Renal pelvis (tissue), 4 donors: ENCODE data around the gene KRTAP10-8. TPM values are rescaled to one million over a fixed set of nuclear protein-coding genes. Genes with fewer than 3 reads are reported as not detected.
"Not testable (repeated sequence)": the region's sequence is repeated elsewhere in the genome, so short reads cannot be mapped to it uniquely, and the experiment has no call there.

ENCODE experiments used
- DNase-seq: peaks from one replicate; pipeline ENCODE4 v3.0.0-alpha.2; 2013
- polyA plus RNA-seq, 3 donors: library from polyadenylated mRNA; unstranded; fragments of 120-200 nt; gene quantifications; one replicate each; pipeline ENCODE4 v1.2.1, GENCODE V29; 2013; ENCODE audit not compliant: insufficient read length in 3 of 3

KRTAP10-8 gene
- polyA plus RNA-seq, 3 donors: not detected

DNA sequence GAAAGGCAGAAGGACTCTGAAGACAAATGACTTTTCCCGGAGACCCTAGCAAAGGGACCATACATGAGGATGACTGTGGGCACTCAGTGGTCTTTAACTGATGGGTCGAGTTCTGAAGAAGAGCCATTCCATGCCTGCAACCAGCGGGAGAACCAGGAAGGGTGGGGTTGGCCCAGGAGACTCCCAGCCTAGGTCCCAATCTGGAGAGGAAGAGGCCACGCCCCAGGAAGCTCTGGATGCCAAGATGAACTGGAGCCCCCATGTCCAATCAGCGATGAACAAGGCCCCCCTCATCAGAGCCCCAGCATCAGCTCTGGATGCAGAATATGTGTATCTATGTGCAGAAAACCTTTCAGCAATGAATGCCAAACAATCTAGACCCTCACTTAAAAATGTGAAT is 28.9 kb downstream of the KRTAP10-8 start:
- no peak for DNase-seq

DNA sequence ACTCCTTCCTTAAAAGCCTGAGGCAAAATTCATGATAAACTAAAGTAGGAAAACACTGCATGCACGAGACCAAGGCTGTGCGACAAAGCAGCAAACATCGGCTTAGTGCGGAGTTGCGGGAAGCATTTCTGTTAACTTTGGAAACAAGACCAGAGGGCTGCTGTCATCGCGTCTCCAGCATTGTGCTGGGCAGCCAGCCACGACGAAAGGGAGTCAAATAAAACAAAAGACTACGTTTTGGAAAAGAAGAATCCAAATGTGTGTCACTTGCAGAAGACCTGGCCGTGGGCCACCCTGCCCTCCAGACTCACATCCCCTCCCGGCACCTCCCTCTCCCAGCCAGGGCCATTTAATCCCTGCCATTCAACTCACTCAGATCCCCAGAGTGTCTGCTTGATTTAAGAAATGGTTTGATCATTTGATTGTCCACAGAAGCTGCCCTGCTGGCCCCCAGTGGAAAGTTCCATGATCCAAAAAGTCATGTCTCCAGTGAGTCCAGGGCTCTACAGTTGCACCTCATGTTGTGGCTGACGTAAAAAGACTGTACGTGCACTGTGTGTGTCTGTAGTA is 31.9 kb downstream of the KRTAP10-8 start:
- DNase-seq: peak; percentile 5

DNA sequence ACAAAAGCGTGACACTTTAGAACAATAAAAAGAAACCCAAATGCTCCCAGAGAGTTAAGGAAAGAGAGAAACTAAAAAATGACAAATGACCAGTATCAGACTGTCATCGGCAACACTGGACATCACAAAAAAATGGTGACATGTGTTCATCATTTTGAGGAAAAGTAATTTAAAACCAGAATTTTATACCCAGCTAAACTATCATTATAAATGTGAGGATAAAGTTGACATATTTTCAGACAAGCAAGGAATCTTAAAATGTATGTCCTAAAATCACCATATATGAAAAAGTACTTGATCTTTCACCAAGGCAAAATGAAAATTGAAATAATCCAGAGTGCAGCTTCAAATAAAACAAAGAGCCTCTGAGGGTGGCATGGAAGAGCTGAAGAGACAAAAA is 33.0 kb downstream of the KRTAP10-8 start:
- no peak for DNase-seq

DNA sequence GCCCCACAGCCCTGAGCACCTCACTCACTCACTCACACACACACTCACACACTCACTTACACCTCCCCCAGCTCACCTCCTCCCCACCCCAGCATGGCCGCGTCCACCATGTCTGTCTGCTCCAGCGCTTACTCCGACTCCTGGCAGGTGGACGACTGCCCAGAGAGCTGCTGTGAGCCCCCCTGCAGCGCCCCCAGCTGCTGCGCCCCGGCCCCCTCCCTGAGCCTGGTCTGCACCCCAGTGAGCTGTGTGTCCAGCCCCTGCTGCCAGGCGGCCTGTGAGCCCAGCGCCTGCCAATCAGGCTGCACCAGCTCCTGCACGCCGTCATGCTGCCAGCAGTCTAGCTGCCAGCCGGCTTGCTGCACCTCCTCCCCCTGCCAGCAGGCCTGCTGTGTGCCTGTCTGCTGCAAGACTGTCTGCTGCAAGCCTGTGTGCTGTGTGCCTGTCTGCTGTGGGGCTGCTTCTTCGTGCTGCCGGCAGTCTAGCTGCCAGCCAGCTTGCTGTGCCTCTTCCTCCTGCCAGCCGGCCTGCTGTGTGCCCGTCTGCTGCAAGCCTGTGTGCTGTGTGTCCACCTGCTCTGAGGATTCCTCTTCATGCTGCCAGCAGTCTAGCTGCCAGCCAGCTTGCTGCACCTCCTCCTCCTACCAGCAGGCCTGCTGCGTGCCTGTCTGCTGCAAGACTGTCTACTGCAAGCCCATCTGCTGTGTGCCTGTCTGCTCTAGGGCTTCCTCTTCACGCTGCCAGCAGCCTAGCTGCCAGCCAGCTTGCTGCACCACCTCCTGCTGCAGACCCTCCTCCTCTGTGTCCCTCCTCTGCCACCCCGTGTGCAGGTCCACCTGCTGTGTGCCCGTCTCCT is 34.7 kb downstream of the KRTAP10-8 start, which contains the start of gene KRTAP10-11:
KRTAP10-11 (plus strand) TSS at position 49 of the 856 bp plus-strand sequence; CDS start at position 94, 45 bp downstream.
- DNase-seq: not testable (repeated sequence)

DNA sequence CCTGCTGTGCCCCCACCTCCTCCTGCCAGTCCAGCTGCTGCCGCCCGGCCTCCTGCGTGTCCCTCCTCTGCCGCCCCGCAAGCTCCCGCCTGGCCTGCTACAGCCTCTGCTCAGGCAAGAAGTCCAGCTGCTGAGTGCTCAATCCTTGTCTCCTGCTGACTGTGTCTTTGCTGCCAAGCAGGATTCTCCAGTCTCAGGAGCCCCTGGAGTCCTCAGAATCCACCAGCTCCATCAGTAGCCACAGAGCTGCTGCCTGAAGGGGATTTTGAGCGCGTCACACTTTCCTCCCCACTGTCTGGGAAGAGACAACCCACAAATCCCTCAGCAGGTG is 35.3 kb downstream of the KRTAP10-8 start:
- no peak for DNase-seq

DNA sequence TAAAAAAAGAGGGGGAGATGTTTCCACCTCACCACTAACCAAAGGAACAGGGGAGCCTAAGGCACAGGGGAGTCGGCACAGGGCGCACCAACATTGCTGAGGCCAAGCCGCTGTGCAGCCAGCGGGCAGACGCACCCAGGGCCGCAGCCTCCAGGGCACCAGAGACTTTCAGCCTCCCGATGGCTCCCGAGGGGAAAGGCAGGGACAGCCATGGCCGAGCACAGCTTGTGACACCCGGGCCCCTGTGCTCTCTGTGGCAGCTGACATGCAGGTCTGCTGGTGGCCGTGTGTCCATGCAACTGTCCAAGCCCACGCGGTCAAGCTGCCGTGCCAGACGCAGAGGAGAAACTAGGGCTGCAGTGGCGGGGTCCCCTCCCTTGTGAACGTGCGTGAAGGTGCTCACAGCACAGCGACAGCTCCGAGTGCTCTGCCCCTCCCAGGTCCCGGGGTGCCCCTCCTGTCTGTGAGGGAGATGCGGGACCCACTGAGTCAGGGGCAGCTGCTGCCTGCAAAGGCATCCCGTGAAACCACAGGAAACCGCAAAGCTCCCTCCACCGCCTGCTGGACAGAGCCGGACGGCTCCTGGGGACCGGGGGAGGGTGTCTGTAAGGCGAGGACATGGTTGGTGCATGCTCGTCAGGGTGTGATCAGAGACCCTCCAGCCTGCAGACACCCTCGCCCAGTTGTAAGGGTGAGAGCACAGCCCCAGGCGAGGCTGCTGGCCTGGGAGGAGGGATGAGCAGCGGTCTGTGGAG is 36.9 kb downstream of the KRTAP10-8 start:
- DNase-seq: no peak

DNA sequence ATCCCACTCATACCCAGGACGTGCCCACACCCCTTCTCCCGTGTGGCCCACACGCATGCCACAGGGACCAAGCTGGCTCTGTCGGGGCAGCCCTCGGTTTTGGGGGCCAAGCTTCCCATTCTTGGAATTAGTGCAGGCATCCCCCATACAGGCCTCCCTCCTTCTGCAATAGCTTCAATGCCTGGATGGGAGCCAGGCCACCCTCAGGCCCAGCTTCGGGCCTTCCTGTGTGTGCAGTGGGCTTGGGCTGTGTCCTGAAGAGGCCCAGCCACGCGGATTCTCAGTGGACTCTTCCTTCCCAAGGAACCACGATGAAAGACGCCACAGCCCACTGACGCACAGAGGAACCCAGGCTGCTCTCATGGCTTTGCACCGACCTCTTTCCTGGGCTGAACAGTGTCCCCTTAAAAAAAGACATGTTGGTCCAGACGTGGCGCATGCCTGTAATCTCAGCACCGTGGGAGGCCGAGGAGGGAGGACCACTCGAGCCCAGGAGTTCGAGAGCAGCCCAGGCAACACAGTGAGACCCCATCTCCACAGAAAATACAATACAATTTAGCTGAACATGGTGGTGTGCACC is 37.7 kb downstream of the KRTAP10-8 start:
- DNase-seq: no peak

DNA sequence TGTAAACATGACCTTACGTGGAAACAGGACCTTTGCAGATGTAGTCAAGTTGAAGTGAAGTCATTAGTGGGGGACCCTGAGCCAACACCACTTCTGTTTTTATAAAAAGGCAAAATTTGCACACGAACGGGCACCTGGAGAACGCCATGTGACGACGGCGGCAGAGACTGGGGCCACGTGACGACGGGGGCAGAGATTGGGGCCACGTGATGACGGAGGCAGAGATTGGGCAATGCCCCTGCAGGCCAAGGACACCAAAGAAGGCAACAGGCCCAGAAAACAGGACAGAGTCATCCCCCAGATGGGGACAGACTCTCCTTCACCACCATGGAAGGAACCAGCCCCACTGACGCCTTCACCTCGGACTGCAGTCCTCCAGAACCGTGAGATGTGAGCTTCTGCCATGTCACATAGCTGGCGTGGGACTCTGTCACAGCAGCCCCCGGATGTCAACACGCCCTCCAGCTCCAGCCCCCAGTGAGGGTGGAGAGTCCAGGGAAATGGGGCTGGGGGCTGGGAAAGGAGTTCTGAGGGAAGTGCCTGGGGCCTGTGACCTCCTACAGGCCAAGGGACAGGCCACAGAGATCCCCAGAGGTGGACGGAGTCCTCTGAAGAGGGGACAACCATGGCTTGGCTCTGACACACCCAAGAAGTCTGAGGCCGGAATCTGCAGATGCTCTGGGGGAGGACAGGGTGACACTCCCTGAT is 38.5 kb downstream of the KRTAP10-8 start:
- DNase-seq: no peak

DNA sequence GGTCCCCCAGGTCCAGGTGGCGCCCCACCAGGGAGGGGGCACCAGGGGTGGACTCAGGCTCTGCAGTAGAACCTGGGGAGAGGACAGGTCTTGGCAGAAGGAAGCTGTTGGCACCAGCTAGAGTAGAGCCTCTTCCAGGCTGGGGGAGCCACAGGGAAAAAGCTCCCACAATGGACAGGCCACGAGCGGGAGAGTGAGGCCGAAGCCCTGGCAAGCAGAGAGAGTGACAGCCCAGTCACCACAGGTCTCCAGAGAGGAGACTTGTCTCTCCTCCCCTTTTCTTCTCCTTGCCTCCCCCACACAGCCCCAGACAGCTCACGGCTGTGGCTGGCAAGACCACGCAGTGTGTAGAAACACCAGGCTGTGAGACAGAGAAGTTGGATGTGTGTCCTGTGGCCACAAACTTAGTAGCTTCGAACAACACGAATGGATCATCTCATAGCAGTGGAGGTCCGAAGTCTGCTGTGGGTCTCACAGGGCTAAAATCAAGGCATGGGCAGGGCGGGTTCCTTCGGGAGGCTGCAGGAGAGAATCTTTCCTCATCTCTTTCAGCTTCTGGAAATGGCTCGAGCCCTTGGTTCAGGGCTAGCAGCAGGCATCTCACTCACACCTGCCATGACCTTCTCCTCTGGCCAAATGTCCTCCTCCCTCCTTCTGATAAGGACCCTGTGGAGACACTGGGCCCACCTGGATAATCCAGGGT is 39.2 kb downstream of the KRTAP10-8 start:
- DNase-seq: no peak

DNA sequence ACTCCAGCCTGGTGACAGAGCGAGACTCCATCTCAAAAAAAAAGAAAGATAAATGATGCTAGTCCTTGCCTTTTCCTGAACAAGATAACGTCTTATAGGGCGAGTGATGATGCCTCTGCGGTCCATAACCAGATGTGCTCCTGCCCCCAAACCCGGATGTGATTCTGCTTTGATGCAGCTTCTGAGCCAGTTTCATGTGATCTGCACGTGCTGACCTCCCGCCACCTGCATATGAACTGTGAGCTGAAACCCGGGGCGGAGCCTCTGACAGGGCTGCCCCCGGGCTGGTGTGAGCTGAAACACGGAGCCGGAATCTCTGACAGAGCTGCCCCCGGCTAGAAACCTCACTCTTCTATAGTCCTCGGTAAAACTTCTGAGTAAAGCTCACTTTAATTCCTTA is 41.2 kb downstream of the KRTAP10-8 start:
- no peak for DNase-seq

DNA sequence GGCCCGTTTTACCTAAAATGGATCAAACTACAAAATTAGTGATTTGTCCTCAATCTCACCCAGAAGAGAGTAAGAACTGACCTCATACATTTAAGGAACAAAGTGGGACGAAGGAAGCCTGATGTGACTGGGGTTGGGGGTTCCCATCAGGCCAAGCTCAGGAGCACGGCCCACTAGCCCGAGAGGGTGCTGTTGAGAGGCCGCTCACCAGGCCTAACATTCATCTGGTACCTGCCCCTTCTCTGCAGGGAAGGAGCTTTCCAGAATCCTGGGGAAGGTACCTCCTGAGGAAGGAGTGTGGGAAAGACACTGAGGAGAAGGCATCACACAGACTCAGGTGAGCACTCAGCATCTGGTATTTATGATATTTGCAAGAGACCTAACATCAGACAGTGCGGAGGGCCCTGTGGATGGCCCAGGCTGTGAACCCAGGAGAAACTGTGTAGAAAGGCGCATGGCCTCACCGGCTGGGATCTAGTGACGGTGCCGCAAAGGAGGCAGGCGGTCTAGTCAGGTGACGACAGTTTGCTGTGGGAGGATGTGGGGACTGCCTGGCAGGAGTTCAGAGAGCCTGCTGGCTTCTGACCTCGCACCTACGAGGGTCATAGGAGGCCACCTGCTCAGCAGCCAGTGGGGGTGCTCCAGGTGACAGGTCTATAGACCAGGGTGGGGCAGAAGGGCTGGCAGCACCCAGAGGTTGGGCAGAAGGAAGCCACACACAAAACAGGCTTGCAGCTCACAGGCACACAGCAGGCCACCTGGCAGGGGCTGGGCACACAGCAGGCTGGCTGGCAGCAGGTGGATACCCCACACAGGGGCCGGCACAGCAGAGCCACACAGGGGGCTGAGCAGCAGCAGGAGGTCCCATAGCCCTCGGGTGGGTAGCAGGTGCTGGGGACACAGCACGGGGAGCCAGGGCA is 42.0 kb downstream of the KRTAP10-8 start:
- no peak for DNase-seq

DNA sequence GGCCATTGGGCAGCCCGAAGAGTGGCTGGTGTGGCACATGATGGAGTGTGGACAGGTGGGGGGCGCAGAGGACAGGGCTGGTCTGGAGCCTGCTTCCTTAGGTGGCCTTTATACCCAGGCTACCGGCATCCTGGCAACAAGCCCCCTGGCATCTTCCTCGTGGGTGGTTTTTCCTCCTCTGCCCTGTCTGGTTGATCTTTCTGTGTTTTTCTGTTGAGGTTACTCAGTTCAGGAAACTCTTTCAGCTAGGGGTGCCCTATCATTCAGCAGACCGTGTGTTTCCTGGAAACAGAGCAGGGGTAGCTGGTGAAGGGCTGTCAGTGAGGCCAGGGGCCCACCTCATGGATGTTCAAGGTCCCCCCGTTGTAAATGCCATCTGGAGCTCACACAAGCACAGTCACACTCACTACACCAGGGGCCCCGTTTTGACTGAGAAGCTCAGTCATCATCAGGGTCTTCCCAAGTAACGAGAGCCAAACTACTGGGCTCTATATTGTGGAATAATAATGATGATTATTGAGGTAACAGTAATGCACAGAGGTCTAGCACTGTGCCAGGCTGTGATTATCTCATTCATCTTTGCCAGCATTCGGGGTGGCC is 42.8 kb downstream of the KRTAP10-8 start, which contains the start of gene KRTAP12-4:
KRTAP12-4 (minus strand) TSS at position 84 of the 600 bp plus-strand sequence; CDS start at position 39, 45 bp downstream.
- DNase-seq: no peak

DNA sequence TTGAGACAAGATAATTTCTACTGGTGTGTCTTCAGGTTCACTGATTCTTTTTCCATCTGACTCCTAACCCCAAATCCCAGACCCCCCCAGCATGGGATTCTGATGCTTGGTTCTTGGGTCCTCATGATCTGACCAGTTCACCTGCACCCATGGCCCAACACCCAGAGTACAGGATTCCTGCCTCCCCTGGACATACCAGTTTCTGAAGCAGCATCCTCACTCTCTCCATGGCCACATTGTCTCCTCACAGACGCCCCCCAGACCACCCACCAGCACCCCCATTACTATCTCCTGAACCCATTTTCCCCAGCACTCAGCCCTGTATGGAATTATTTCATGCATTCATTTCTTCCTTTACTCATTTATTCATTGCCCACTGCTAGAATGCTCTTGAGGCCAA is 45.0 kb downstream of the KRTAP10-8 start:
- no peak for DNase-seq

DNA sequence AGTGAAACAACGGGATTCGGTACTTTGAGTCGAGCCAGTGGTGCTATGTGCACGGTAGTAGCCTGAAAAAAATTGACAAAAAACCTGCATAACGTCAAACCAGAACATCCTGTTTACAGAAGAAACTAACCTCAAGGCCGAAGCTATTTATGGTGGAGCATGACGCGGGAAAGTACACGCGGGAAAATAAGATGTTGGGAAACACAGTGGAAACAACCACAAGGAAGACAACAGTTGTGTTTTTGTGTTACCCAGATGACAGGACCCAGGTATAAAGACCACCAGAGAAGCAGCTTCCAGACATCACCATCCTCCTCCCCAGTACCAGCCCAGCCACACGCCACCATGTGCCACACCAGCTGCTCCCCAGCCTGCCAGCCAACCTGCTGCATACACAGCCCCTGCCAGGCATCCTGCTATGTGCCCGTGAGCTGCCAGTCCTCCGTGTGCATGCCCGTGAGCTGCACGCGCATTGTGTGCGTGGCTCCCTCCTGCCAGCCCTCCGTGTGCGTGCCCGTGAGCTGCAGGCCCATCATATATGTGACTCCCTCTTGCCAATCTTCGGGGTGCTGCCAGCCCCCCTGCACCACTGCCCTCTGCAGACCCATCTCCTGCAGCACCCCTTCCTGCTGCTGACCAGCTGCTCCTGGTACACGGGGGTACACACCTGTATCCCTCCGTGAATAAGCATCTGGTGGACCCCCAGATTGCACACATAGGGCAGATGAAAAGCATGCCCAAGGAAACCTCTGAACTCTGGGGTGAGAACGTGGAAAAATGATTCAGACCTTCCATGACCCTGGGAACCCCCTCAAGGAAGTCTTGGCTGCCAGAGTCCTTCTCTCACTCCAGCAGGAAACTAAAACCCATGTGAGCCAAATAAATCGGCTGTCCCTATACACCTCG is 46.0 kb downstream of the KRTAP10-8 start, which contains the start of gene KRTAP12-3:
KRTAP12-3 (plus strand) TSS at position 298 of the 906 bp plus-strand sequence; CDS start at position 346, 48 bp downstream.
- no peak for DNase-seq

DNA sequence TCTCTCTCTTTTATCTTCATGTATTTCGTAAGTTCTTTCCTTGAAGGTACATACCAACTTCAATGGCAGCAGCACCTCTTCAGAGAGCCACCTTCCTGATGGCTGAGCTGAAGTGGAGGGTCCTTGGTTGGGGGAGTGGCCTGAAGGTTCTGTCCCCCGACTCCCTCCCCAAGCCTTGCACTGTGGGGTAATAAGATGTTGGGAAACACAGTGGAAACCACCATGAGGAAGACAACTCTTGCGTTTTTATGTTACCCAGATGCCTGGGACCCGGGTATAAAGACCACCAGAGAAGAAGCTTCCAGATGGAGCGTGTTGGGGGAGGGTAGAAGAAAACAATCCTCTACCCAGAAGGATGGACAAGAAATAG is 46.6 kb downstream of the KRTAP10-8 start:
- no peak for DNase-seq

DNA sequence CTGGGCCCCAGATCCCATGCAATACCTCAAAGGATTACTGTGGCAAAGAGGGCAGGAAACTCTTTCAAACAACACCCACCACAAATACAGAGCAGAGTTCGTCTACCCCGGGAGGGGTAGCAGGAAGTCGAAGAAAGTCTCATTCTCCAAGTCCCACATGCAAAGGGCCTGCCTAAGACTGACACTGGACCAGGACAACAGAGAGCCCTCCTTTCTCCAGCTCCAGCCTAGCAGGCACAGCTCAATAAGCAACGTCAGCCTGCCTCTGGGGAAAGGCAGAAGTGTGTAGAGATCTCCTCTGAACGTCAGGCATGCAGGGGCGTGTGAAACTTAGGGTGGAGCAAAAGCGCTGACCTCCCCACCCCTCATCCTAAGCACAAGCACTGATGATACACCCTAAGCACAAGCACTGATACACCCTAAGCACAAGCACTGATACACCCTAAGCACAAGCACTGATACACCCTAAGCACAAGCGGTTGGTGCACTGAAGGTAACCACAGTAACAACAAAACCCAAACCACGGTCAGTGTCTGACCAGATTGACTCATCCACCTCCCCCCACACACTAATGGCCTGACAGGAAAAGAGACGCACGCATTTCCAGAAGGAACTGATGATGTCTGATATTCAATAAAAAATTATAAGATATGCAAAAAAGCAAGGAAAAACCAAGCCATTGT is 47.2 kb downstream of the KRTAP10-8 start:
- DNase-seq: no peak

DNA sequence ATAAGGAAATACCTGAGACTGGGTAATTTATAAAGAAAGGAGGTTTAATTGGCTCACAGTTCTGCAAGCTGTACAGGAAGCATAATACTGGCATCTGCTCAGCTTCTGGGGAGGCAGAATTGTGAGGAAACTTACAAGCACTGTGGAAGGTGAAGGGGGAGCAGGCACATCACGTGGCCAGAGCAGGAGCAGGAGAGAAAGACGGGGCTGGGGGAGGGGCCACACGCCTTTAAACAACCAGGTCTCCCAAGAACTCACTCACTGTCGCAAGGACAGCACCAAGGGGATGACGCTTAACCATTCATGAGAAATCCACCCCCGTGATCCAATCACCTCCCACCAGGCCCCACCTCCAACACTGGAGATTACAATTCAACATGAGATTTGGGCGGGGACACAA is 49.7 kb downstream of the KRTAP10-8 start:
- DNase-seq: not testable (repeated sequence)
